GM18909 (cell line): ENCODE measurements around the gene LINGO1.
A peak's percentile ranks its signal among the peaks of the same experiment; 100 is the strongest.

ENCODE experiments used
- ATAC-seq: cut with Tn5 transposase; IDR thresholded peaks from one replicate; pipeline ENCODE4 v1.9.1; 2021; ENCODE audit warnings: mild to moderate bottlenecking; ENCODE audit not compliant: unreplicated experiment, poor library complexity

LINGO1 gene

GRCh38 chr15:77633913-77634265 lies 1.2 kb upstream of the LINGO1 start:
- ATAC-seq = no peak

- peak; percentile 69 for ATAC-seq
These were observed 611 bp upstream of the LINGO1 start for GRCh38 chr15:77633134-77633912.

- no peak for ATAC-seq
These were observed 773 bp downstream of the LINGO1 start for GRCh38 chr15:77631745-77632533.

- no peak for ATAC-seq
These were observed 1.6 kb downstream of the LINGO1 start for GRCh38 chr15:77630956-77631744.

DNA sequence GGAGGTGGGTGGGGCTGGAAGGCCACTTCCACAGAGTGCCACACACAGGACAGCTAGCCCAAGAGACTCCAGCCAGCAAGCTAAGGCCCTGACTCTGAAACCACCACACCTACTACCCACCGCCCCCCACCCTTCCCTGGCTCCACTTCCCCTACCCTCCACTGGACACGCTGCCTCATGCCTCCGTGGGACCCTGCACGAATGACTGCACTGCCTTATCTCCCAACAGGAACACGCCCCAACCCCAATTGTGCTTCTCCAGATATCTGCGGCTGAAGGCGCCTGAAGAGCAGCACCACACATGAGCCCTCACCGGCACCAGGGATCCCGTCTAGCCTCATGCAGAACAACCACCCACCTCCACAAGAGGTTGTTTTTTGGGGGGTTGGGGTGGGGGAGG lies 2.7 kb downstream of the LINGO1 start:
- ATAC-seq = no peak

- no peak for ATAC-seq
These were observed 3.4 kb downstream of the LINGO1 start for GRCh38 chr15:77629070-77630030.

DNA sequence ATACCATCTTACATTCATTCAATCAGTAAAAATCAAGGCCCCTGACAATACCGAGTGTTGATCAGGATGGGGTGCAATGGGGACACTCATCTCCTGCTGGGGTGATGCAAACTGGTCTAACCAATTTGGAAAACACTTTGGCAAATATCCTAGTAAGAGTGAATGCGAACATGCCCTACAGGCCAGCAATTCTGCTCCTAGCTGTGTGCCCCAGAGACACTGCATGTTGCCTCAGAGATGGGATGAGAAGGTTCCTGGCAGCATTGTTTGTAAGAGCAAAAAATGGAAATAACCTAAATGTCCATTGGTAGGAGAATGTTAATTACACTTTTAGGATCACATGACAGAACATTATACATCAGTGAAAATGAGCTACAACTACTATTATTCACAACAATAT lies 4.7 kb downstream of the LINGO1 start:
- no peak for ATAC-seq

- no peak for ATAC-seq
These were observed 5.1 kb downstream of the LINGO1 start for GRCh38 chr15:77627581-77627980.

- ATAC-seq = no peak
These were observed 5.6 kb downstream of the LINGO1 start for GRCh38 chr15:77627067-77627466.

DNA sequence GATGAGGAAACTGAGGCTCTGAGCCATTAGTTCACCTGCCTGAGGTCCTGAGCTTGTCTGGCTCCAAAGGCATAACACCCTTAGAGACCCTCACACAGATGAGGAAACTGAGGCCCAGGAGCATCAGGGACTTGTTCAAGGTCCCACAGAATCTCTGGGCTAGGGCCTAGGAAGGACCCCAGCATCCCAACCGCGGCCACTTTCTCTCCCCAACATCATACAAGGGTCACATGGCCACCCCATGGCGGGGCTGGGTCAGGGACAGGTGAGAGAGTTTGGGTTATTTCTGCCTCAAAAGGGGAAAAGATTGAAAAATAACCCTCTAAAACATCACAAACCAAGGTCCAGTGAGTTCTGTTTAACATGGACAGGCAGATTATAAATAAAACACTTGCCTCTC lies 6.7 kb downstream of the LINGO1 start:
- no peak for ATAC-seq

DNA sequence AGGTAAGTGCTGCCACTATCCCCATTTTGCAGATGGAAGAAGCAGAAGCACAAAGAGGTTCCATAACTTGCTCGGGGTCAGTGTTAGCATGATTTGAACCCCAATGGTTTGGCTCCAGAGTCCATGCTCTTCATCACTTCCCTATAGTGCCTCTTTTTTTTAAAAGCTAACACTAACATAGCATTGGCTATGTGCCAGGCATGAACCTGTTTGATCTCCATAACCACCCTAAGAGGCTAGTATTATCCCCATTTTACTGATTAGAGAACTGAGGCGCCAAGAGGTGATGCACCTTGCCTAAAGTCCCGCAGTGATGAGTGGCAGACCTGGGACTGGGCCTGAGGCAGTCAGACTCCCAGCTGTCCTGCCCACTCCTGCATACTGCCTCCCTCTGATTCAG lies 7.3 kb downstream of the LINGO1 start:
- ATAC-seq = no peak

- no peak for ATAC-seq
These were observed 7.8 kb downstream of the LINGO1 start for GRCh38 chr15:77624868-77625267.

DNA sequence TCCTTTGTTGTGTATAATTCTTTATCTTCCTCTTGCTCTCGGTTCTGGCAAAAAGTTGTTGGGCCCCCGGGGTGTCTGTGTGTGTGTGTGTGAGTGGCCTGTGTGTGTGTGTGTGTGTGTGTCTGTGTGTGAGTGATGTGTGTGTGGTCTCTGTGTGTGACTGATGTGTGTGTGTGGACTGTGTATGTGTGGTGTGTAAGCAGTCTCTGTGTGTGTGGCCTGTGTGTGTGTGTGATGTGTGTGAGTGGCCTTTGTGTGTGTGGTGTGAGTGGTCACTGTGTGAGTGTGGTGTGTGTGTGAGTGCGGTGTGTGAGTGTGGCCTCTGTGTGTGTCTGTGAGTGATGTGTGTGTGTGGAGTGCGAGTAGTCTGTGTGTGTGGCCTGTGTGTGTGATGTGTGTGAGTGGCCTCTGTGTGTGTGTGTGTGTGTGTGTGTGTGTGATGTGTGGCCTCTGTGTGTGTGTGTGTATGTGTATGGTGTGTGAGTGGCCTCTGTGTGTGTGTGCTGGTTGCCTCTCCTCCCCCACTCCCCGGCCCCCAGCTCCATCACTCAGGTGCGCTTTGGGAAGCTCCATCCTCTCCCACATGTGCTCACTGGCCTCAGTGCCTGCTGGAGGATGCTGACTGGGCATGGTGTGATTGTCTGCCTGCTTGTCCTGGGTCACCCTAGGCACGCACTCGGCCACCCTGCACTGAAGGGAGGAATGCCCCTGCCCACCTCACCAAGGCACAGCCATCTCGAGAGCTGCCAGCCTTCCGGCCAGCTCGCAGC lies 8.8 kb downstream of the LINGO1 start:
- no peak for ATAC-seq

- no peak for ATAC-seq
These were observed 9.6 kb downstream of the LINGO1 start for GRCh38 chr15:77622934-77623754.

GRCh38 chr15:77622209-77622933 lies 10.3 kb downstream of the LINGO1 start:
- ATAC-seq = no peak

DNA sequence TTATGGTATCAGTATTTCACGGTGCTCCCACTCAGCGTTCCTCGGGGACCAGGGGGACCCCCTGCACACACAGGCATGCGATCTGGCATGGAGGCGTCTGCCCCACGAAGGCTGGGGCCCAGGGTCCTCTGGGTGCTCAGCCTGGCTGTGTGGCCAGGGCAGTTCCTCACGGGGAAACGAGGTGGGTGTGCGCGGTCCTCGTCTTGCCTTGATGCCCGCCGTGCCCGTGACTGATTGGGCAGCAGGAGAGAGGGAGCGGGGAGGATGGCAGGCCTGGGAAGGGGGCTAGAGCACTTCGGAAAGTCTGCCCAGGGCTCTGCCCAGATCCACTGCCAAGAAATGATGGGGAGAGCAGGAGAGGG lies 10.9 kb downstream of the LINGO1 start:
- no peak for ATAC-seq

- ATAC-seq = no peak
These were observed 11.6 kb downstream of the LINGO1 start for GRCh38 chr15:77620960-77621647.
